Upper lobe of right lung (tissue), 1 donor: ENCODE results near the gene GNAQ. TPM values are rescaled to one million over a fixed set of nuclear protein-coding genes. Genes with fewer than 3 reads are reported as not detected.
A peak's percentile ranks its signal among the peaks of the same experiment; 100 is the strongest.

Source experiments
- ATAC-seq: fragments of 200-7000 bp; cut with Tn5 transposase; one replicate; pipeline ENCODE4 v1.9.1; 2020; ENCODE audit warnings: mild to moderate bottlenecking, moderate library complexity
- DNase-seq: peaks from one replicate; pipeline ENCODE4 v3.0.0-alpha.2; 2020
- H3K27ac ChIP-seq: fragments of 200-600 bp; one replicate; pipeline ENCODE4 v1.8.0; 2022
- H3K27me3 ChIP-seq: fragments of 200-600 bp; one replicate; pipeline ENCODE4 v1.8.0; 2022; ENCODE audit warnings: mild to moderate bottlenecking
- H3K36me3 ChIP-seq: fragments of 200-600 bp; one replicate; pipeline ENCODE4 v1.8.0; 2022
- H3K4me1 ChIP-seq: fragments of 200-600 bp; one replicate; pipeline ENCODE4 v1.8.0; 2022
- H3K4me3 ChIP-seq: fragments of 200-600 bp; one replicate; pipeline ENCODE4 v1.8.0; 2022; ENCODE audit warnings: mild to moderate bottlenecking
- H3K9me3 ChIP-seq: fragments of 200-600 bp; one replicate; pipeline ENCODE4 v1.8.0; 2022
- CTCF ChIP-seq: fragments of 200-600 bp; IDR thresholded peaks from one replicate; pipeline ENCODE4 v1.8.0; 2022; ENCODE audit warnings: antibody characterized with exemption
- intact Hi-C: fragments of 100-400 bp; cut with DNase I; formaldehyde crosslinking; loops from one replicate; pipeline ENCODE4 v1.11.0; 2022
- total RNA-seq: library from RNA; stranded (reverse); fragmentation: NEBNext Ultra II Directional; extraction: Animal tissue kit (Norgen Biotek cat#: 25700); gene quantifications from one replicate; pipeline ENCODE4 v1.2.1, GENCODE V29; 2021
- donor health status: DM: no; HTN: yes; CAD: no; lungs with severe emphysema.

GNAQ gene
- total RNA-seq, 1 donor from 2014 or later = 132 TPM

- H3K4me3 ChIP-seq = no peak overlapping the region
- intact Hi-C loops = no loop called here
- no peaks in the 10 kb centered on the region for H3K36me3 ChIP-seq
- TF ChIP-seq CTCF = no peak
- no peaks in the 10 kb centered on the region for H3K9me3 ChIP-seq
- peaks cover 46% of the 10 kb centered on the region for H3K4me1 ChIP-seq
- no peak for DNase-seq
- no peak overlapping the region for H3K27ac ChIP-seq
- H3K27me3 ChIP-seq = no peaks in the 10 kb centered on the region
- peak; percentile 40 for ATAC-seq
These were observed 24.9 kb downstream of the GNAQ start for GRCh38 chr9:78006734-78007133.

- H3K9me3 ChIP-seq = no peaks in the 10 kb centered on the region
- H3K36me3 ChIP-seq = no peaks in the 10 kb centered on the region
- H3K4me1 ChIP-seq = peaks cover 37% of the 10 kb centered on the region
- H3K27ac ChIP-seq = no peak overlapping the region
- ATAC-seq = no peak
- H3K4me3 ChIP-seq = no peak overlapping the region
- intact Hi-C loops = no loop called here
- DNase-seq = no peak
- H3K27me3 ChIP-seq = no peaks in the 10 kb centered on the region
- TF ChIP-seq CTCF = no peak
These were observed 26.2 kb downstream of the GNAQ start for GRCh38 chr9:78005231-78006002.

GRCh38 chr9:78004478-78005229 is 27.0 kb downstream of the GNAQ start:
- H3K4me1 ChIP-seq = peaks cover 39% of the 10 kb centered on the region
- no peaks in the 10 kb centered on the region for H3K27me3 ChIP-seq
- no peak overlapping the region for H3K4me3 ChIP-seq
- H3K36me3 ChIP-seq = no peaks in the 10 kb centered on the region
- intact Hi-C loops = no loop called here
- no peak overlapping the region for H3K27ac ChIP-seq
- TF ChIP-seq CTCF = peak; percentile 30
- H3K9me3 ChIP-seq = no peaks in the 10 kb centered on the region
- DNase-seq = no peak
- peak; percentile 69 for ATAC-seq

- no peak for DNase-seq
- no peak for TF ChIP-seq CTCF
- peaks cover 45% of the 10 kb centered on the region for H3K4me1 ChIP-seq
- no peak overlapping the region for H3K4me3 ChIP-seq
- no peak overlapping the region for H3K27ac ChIP-seq
- intact Hi-C loops = no loop called here
- H3K27me3 ChIP-seq = no peaks in the 10 kb centered on the region
- no peak for ATAC-seq
- H3K9me3 ChIP-seq = no peaks in the 10 kb centered on the region
- H3K36me3 ChIP-seq = no peaks in the 10 kb centered on the region
These were observed 27.9 kb downstream of the GNAQ start for GRCh38 chr9:78003730-78004129.

- Histone ChIP-seq H3K9me3 (no peaks in the 10 kb centered on the region), H3K27ac (no peak overlapping the region), H3K4me3 (no peak overlapping the region), H3K36me3 (no peaks in the 10 kb centered on the region), H3K4me1 (peaks cover 55% of the 10 kb centered on the region), H3K27me3 (no peaks in the 10 kb centered on the region)
- TF ChIP-seq CTCF = no peak
- intact Hi-C loops = no loop called here
- no peak for ATAC-seq
- no peak for DNase-seq
These were observed 29.5 kb downstream of the GNAQ start for GRCh38 chr9:78001946-78002731.
